AG09309 (cell line): ENCODE data around the gene ARID3B.
A peak's percentile ranks its signal among the peaks of the same experiment; 100 is the strongest.

ENCODE experiments used
- DNase-seq: peaks from one replicate; pipeline ENCODE4 v3.0.0-alpha.2; 2010; ENCODE audit warnings: low read depth
- H3K4me3 ChIP-seq: 2 replicates; pipeline ENCODE4 v1.5.1; 2011; ENCODE audit warnings: mild to moderate bottlenecking, low read depth, low read length, moderate library complexity; ENCODE audit not compliant: control insufficient read depth
- CTCF ChIP-seq: IDR thresholded peaks from 2 replicates; pipeline ENCODE4 v1.5.1; 2011; ENCODE audit warnings: mild to moderate bottlenecking, low read depth, low read length, inconsistent platforms; ENCODE audit not compliant: insufficient read depth, control insufficient read depth; ENCODE audit errors: missing control alignments

ARID3B gene

GRCh38 chr15:74519311-74519710 lies 21.7 kb upstream of the ARID3B start:
- peak; percentile 7 for DNase-seq
- H3K4me3 ChIP-seq, result no peak overlapping the region
- no peak for TF ChIP-seq CTCF

GRCh38 chr15:74520407-74520806 lies 20.6 kb upstream of the ARID3B start:
- no peak overlapping the region for H3K4me3 ChIP-seq
- TF ChIP-seq CTCF, result no peak
- DNase-seq, result no peak

- no peak overlapping the region for H3K4me3 ChIP-seq
- no peak for DNase-seq
- no peak for TF ChIP-seq CTCF
Observed at GRCh38 chr15:74523982-74524381, 17.0 kb upstream of the ARID3B start.

- no peak for DNase-seq
- no peak overlapping the region for H3K4me3 ChIP-seq
- TF ChIP-seq CTCF, result no peak
Observed at GRCh38 chr15:74525309-74525708, 15.7 kb upstream of the ARID3B start.

- H3K4me3 ChIP-seq, result no peak overlapping the region
- DNase-seq, result no peak
- no peak for TF ChIP-seq CTCF
Observed at GRCh38 chr15:74525945-74526344, 15.1 kb upstream of the ARID3B start.

- no peak for TF ChIP-seq CTCF
- DNase-seq, result no peak
- no peak overlapping the region for H3K4me3 ChIP-seq
Observed at GRCh38 chr15:74528876-74529275, 12.1 kb upstream of the ARID3B start.

- DNase-seq, result no peak
- H3K4me3 ChIP-seq, result no peak overlapping the region
- no peak for TF ChIP-seq CTCF
Observed at GRCh38 chr15:74529921-74530320, 11.1 kb upstream of the ARID3B start.
